Tongue (tissue), 2 donors: ENCODE results near the gene TPRG1. TPM values are rescaled to one million over a fixed set of nuclear protein-coding genes. Genes with fewer than 3 reads are reported as not detected.

ENCODE experiments used
- DNase-seq: peaks from one replicate; pipeline ENCODE4 v3.0.0-alpha.2; 2015
- total RNA-seq: library from RNA; depleted of rRNA; stranded (reverse); fragments of >200 nt; gene quantifications from one replicate; pipeline ENCODE4 v1.2.3, GENCODE V29; 2014

Gene TPRG1, protein sequence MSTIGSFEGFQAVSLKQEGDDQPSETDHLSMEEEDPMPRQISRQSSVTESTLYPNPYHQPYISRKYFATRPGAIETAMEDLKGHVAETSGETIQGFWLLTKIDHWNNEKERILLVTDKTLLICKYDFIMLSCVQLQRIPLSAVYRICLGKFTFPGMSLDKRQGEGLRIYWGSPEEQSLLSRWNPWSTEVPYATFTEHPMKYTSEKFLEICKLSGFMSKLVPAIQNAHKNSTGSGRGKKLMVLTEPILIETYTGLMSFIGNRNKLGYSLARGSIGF
- total RNA-seq = 4.5 TPM

- no peak for DNase-seq
Measured at GRCh38 chr3:189171707-189172106, at the start of gene TPRG1. TPRG1 (plus strand) TSS chr3:189171971; CDS start chr3:189207385, 35,414 bp downstream.

DNA sequence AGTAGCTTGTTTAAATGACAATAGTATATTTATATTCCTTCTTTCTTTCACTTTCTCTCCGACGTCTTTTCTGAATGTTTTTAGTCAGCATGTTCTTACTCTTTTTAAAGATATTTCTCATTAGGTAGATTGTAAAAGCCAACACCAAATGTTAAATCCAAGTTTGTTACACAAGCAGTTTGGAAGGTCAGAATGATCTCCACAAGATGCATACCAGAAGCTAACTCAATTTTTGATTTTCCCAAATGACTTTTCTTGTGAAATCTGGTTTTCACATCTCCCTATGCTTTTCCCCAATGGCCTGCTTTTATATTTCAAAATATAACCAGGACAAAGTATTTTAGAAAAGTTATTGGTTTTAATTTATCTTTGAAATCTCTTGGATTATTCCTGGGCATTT lies 49.7 kb upstream of the TPRG1 start:
- no peak for DNase-seq

DNA sequence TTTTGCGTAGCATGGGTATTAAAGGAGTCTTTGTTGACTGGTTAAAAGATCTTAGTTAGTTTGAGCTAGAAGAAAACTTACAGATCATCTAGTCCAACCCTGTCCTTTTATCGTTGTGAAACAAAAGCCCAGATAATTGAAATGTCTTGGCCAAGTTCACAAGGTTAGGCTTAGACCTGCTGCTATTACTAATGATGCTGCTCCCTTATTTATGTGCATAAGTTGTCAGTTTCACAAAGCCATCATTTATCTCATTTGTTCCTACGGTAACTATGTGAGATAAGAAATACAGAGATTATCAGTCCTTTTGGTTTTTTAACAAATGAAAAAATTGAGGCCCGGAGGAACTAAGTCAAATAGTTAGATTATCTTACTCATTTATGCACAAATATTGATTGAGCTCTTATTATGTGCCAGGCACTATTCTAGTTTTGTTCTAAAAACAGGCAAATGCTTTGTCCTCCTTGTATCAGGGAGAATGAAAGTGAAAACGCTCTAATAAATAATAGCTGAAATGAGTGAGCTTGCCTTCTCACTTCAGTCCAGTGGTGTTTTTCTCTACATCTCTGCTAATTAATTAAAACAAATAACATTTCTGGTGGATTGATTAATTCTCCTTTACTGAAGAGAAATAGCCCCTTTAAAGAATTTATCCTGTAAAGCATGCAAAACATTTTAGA lies 49.1 kb upstream of the TPRG1 start:
- DNase-seq = no peak

GRCh38 chr3:189123595-189124387 lies 48.0 kb upstream of the TPRG1 start:
- DNase-seq = no peak

DNA sequence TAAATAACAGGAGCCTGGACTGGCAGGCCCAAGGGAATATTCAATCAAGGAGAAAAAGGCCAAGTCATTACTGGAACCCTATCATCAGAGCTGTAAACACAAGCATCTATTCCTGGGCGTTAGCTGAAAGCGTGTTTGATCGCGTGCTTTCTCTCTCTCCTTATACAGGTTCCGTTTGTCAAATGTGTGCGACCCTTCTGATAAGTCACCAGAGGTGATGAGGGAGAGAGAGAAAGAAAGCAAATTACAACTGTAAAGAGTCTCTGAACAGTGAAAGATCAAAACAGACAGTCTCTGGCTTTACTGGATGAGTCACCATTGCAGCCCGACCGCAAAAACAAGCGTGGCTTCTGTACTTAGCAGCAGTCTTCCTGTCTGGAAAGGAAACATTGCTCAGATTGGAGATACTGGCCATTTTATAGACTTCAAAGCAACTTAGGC lies 39.5 kb upstream of the TPRG1 start:
- peak; percentile 18 for DNase-seq

DNA sequence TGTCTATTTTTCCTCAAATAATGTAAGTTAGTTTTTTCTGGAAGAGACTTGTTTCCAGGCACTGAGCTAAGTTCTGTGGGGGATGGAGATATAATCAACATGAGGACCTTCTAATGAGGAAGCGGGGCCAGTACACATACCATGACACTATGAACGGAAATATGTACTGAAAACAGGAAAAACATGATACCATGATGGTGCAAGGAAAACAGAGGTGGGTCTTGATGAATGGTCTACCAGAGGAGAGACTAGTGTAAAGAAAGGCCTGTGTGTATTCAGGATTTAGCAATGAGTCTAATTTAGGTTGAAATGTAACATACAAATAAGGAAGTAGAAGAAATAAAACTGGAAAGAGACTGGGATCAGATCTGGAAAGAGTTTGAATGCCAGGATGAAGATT lies 38.9 kb upstream of the TPRG1 start:
- no peak for DNase-seq

- DNase-seq = no peak
Measured at GRCh38 chr3:189133768-189134167, 38.0 kb upstream of the TPRG1 start.

- no peak for DNase-seq
Measured at GRCh38 chr3:189137416-189137815, 34.4 kb upstream of the TPRG1 start.

DNA sequence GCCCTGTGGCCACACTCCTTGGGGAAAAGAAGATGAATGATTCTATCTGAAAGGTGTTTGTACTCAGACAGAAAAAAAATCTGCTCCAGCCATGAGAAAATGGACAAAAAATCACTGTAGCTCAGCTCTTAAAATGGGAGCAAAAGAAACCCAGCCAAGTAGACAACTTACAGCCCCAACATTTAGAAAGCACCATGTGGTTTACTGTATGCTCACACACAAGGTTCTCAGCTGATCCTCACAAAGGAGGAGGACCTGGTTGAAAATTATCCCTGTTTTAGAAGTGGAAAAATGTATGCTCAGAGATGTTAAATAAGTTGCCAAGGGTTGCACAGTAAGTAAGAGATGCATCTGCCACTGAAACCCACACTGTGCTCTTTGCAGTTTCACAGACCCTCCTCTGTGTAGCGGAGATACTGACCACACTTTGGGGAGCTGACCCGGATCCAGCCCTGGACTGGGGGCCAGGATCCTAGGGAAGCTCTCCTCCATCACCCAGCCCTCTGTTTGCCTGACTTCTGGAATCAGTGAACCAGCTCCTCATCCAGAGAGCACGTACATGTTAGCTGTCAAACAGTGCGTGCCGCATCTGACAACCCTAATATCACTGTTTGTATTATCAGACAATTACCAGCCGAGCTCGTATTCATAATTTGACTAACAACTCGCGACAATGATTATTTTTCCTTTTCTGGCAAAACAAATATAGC lies 32.7 kb upstream of the TPRG1 start:
- no peak for DNase-seq

DNA sequence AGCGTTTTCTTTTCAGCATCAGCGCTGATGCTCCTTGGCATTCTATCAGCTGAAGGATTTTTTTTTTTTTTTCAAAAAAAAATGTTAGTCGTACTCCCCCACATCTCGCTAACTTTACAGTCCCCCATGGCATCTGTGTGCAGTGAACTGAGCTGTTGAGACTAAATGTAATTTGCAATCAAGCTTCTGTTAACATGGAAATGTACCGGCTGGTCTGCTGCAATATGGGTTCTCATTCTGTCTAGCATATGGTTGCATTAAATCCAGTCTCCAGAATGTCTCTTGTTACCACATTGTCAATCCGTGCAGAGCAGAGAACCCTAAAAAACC lies 32.2 kb upstream of the TPRG1 start:
- DNase-seq = peak; percentile 21

DNA sequence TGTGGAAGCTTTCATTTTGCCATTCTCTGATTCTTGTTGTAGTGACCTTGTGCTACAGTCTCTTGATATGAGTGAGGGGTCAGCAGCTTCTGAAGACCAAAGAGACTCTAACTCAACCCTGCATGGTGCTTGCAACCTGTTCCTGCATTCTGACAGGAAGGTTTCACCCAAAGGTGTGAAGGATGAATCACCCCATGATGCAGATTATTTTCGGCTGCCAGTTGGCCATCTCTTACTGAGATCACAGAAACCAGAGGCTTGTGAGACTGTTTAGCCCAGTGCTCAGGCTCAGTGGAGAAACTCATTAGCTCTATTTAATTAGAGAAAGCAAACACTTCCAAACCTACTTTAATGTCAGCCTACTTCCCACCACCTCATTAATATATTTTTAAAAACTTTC lies 29.2 kb upstream of the TPRG1 start:
- no peak for DNase-seq

DNA sequence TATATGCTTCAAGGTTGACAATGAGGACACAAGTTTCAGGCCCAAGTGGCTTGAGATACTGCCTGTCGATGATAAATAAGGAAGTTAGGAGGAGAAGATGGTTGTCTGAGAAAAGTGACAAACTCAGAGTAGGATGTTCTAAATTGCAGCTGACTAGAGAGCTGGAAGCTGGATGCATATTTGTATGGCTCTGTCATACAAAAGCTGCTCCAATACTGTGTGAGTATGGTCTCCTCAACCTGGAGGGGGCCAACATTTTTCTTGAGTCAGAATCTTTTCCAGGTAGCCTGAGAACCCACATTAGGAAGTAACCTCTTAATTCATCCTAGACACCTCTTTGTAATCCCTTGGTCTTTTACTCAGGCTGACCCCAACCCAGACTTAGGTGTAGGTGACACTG lies 28.4 kb upstream of the TPRG1 start:
- DNase-seq = no peak

DNA sequence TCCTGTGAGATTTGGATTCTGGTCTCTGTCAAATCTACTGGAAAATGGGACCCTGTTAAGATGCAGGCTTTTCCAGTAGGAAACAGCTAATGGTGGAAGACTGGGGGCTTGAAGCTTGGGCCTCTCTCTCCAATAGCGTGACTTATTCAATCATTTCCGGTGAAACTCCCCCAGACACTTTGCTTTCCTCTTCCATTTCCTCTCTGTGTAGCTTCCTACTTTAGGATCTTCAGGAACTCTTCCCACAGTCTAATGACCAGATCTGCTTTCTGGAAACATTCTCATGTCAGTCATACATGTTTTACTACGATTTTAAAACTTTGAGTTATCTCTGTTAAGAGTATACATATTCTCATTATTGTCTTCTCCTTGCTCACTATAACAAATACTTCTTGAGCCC lies 28.0 kb upstream of the TPRG1 start:
- DNase-seq = no peak

- peak; percentile 69 for DNase-seq
Measured at GRCh38 chr3:189144645-189145044, 27.1 kb upstream of the TPRG1 start.

- no peak for DNase-seq
Measured at GRCh38 chr3:189146848-189147247, 24.9 kb upstream of the TPRG1 start.

DNA sequence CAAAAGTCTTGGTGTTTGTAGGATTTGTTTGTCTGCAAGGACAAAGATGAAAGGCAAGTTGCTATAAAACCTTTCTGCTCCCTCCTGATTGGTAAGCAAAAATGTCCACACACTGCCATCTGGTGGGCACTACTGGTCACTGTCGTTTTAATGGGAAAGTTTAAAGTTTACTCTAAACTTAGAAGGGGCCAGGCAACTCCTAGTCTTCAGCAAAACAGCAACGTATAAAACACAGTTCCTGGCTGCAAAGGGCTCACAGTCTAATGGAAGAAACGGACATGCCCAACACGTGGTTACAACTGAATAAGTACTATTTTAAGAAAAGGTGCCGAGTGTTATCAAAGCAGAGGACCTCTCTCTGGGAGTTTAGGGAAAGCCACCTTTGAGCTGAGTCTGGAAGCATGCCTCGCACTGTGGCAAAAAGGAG lies 23.7 kb upstream of the TPRG1 start:
- DNase-seq = peak; percentile 87

- no peak for DNase-seq
Measured at GRCh38 chr3:189149203-189149602, 22.6 kb upstream of the TPRG1 start.

GRCh38 chr3:189157232-189158007 lies 14.4 kb upstream of the TPRG1 start:
- no peak for DNase-seq

DNA sequence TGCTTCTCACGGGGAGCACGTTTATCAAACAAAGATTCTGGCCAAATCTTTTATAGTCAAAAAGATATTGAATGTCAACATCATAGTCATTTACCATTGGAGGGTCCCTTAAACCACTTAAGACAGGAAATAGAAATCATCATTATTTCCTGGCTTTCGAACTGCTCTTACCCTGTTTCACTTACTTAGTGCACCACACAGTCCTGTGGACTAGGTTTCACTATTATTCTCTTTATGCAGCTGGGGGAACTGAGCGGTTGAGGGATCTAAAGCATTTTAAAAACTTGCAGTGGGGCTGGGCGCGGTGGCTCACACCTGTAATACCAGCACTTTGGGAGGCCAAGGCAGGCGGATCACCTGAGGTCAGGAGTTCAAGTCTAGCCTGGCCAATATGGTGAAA lies 13.7 kb upstream of the TPRG1 start:
- DNase-seq = no peak

GRCh38 chr3:189160519-189161309 lies 11.1 kb upstream of the TPRG1 start:
- DNase-seq = no peak

DNA sequence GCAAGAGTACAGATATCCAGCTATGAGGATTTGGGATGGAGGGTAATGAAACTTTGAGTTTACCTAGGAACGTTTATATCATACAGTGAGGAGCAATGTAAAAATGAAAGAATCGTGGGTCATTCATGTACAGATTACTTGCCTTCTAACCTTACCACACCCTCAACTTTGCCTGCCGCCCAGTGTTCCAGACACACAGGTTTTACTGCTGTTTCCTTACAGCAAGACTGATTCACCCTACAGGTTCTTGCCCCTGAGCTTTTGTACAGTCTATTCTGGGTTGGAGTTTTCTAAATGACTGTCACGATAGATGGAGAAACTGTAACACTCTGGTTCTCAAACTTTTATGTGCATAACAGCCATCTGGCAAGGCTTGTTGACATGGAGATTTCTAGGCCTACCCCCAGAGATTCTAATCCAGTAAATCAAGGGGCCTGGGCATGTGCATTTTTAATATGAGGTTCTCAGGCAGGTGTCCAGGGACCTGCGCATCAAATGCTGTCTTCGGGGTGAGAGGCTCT lies 6.6 kb upstream of the TPRG1 start:
- no peak for DNase-seq
